Spleen (tissue), 7 donors: ENCODE measurements around the gene ZC3H4.

Source experiments
- POLR2A ChIP-seq, 3 donors: fragments of 450-650 bp; IDR thresholded peaks; one replicate each; pipeline ENCODE4 v1.5.1; 2017; ENCODE audit warnings: antibody characterized with exemption in 3 of 3, mild to moderate bottlenecking in 1 of 3
- TF ChIP-seq, protein P1 (sequence below), 11 experiments: fragments of 200-600 bp in 7 of 11; fragments of 450-650 bp in 4 of 11; sonication (generic) in 4 of 11; IDR thresholded peaks in 8 of 11; conservative IDR thresholded peaks in 3 of 11; 1 replicate in 7 of 11; 2 replicates in 4 of 11; pipeline versions ENCODE4 v1.4.0 to v1.8.0; 2016 to 2021; ENCODE audit warnings: antibody characterized with exemption in 11 of 11, inconsistent platforms in 4 of 11, mild to moderate bottlenecking in 1 of 11
- donor health status: DM: no; HTN: no; CAD: no; lungs with moderate emphysema.
- donor health status: DM: no; HTN: no; CAD: no.
- donor health status: DM: no; HTN: no; CAD: no.

DNA sequence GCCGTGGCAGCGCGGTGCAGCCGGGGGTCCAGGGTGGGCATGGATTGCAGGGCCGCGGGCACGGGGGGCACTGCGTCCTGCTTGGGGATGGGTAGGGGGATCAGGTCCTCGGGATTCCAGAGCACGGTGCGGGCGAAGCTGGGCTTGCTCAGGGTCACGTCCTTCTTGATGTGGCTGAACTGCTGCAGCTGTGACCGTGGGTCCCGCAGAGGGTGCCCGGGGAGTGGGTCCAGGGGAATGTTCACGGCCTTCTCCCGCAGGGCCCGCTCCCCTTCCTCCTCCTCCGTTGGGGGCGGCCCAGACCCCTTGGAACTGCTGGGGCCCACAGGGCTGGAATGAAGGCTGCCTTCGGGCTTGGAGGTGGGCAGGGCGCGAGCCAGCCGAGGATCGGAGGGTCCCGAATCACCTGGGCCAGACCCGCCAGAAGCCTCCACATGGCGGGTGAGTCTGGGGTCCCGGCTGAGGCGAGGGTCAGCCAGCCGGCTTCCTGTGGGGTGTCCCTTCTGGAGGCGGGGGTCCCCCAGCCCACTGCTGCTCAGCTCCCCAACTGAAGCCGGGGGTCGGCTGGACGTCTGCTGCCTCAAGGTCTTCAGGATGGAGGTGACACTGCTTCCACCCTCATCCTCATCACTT is 46.2 kb downstream of the ZC3H4 start:
- TF ChIP-seq, protein P1, sequence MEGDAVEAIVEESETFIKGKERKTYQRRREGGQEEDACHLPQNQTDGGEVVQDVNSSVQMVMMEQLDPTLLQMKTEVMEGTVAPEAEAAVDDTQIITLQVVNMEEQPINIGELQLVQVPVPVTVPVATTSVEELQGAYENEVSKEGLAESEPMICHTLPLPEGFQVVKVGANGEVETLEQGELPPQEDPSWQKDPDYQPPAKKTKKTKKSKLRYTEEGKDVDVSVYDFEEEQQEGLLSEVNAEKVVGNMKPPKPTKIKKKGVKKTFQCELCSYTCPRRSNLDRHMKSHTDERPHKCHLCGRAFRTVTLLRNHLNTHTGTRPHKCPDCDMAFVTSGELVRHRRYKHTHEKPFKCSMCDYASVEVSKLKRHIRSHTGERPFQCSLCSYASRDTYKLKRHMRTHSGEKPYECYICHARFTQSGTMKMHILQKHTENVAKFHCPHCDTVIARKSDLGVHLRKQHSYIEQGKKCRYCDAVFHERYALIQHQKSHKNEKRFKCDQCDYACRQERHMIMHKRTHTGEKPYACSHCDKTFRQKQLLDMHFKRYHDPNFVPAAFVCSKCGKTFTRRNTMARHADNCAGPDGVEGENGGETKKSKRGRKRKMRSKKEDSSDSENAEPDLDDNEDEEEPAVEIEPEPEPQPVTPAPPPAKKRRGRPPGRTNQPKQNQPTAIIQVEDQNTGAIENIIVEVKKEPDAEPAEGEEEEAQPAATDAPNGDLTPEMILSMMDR (IDR thresholded peaks at IDR 0.05 in 8 of 11, conservative IDR thresholded peaks at IDR 0.05 in 3 of 11), result no peak
- no peak for TF ChIP-seq POLR2A (IDR thresholded peaks at IDR 0.05)
